ENCODE data around the gene HGF.
"Not testable (repeated sequence)": the region's sequence is repeated elsewhere in the genome, so short reads cannot be mapped to it uniquely, and the experiment has no call there.

HGF gene

GRCh38 chr7:81775560-81775959 is 5.7 kb upstream of the HGF start:
- no peak for DNase-seq

GRCh38 chr7:81774551-81774950 is 4.7 kb upstream of the HGF start:
- no peak for DNase-seq

- no peak for DNase-seq
These were observed 929 bp upstream of the HGF start for GRCh38 chr7:81770728-81771223.

- no peak for DNase-seq
These were observed 682 bp downstream of the HGF start for GRCh38 chr7:81768951-81769778.

- no peak for DNase-seq
These were observed 1.9 kb downstream of the HGF start for GRCh38 chr7:81767926-81768325.

GRCh38 chr7:81761821-81762220 is 8.0 kb downstream of the HGF start:
- no peak for DNase-seq

- no peak for DNase-seq
These were observed 8.8 kb downstream of the HGF start for GRCh38 chr7:81761031-81761430.

GRCh38 chr7:81754918-81755696 is 14.7 kb downstream of the HGF start:
- DNase-seq: no peak

GRCh38 chr7:81753392-81753791 is 16.5 kb downstream of the HGF start:
- DNase-seq: no peak

- no peak for DNase-seq
These were observed 17.5 kb downstream of the HGF start for GRCh38 chr7:81752318-81752714.

GRCh38 chr7:81751619-81752317 is 18.1 kb downstream of the HGF start:
- DNase-seq: no peak

- no peak for DNase-seq
These were observed 24.2 kb downstream of the HGF start for GRCh38 chr7:81745637-81746036.

GRCh38 chr7:81744389-81744788 is 25.5 kb downstream of the HGF start:
- no peak for DNase-seq

- no peak for DNase-seq
These were observed 26.2 kb downstream of the HGF start for GRCh38 chr7:81743665-81744064.

GRCh38 chr7:81743201-81743600 is 26.6 kb downstream of the HGF start:
- no peak for DNase-seq

- DNase-seq: no peak
These were observed 29.4 kb downstream of the HGF start for GRCh38 chr7:81740403-81740802.

GRCh38 chr7:81736091-81736490 is 33.8 kb downstream of the HGF start:
- no peak for DNase-seq

- DNase-seq: no peak
These were observed 44.1 kb downstream of the HGF start for GRCh38 chr7:81725812-81726127.

GRCh38 chr7:81725003-81725811 is 44.6 kb downstream of the HGF start:
- DNase-seq: no peak

GRCh38 chr7:81722250-81722649 is 47.6 kb downstream of the HGF start:
- DNase-seq: not testable (repeated sequence)

GRCh38 chr7:81721437-81721836 is 48.4 kb downstream of the HGF start:
- no peak for DNase-seq

GRCh38 chr7:81719865-81720264 is 50.0 kb downstream of the HGF start:
- no peak for DNase-seq
